ENCODE measurements around the gene PDS5B. TPM values are rescaled to one million over a fixed set of nuclear protein-coding genes. Genes with fewer than 3 reads are reported as not detected.

Gene PDS5B
- total RNA-seq, 1 experiment from 2014 or later, result 26.5 TPM

- Histone ChIP-seq H3K4me1 (ENCODE audit: control insufficient read depth in 1 of 2, insufficient read depth in 2 of 2, low read length in 2 of 2) (peaks cover 4 to 8% of the 10 kb centered on the region in 2 experiments), H3K36me3 (ENCODE audit: control insufficient read depth in 1 of 2, insufficient read depth in 2 of 2, low read length in 2 of 2) (no peaks in the 10 kb centered on the region; a peak in 1 of 4 replicates), H3K9me2 (ENCODE audit: insufficient read depth) (no peaks in the 10 kb centered on the region), H3K27ac (ENCODE audit: low read depth, low read length) (no peak overlapping the region), H2AFZ (ENCODE audit: low read depth, low read length, poor library complexity, severe bottlenecking) (no peak overlapping the region), H3K4me3 (replicated peaks in 1 of 2; ENCODE audit: low read depth in 1 of 2, low read length in 2 of 2) (no peak overlapping the region), H3K4me2 (ENCODE audit: low read length) (no peak overlapping the region), H3K27me3 (ENCODE audit: insufficient read depth, low read length) (no peaks in the 10 kb centered on the region), H4K20me1 (ENCODE audit: insufficient read depth) (no peaks in the 10 kb centered on the region), H3K79me2 (ENCODE audit: insufficient read depth, low read length) (peaks cover 2% of the 10 kb centered on the region), H3K9me3 (ENCODE audit: control insufficient read depth in 1 of 2, insufficient read depth in 1 of 2, low read depth in 1 of 2, low read length in 2 of 2) (peaks cover 0 to 6% of the 10 kb centered on the region in 2 experiments; a peak in 1 of 4 replicates), H3K9ac (ENCODE audit: low read length) (no peak overlapping the region)
- no TSS peak for BruUV-seq (replicated peaks)
- intact Hi-C loops (cut with micrococcal nuclease), result loop anchor here (5.0 kb wide), 3 partner anchors 115 to 755 kb away; no protein-coding TSS in a partner anchor
- no peak for TF ChIP-seq EZH2 (IDR thresholded peaks at IDR 0.05)
- no peak for TF ChIP-seq CEBPB (IDR thresholded peaks at IDR 0.05; ENCODE audit: low read depth)
- no peak for TF ChIP-seq ZFX (IDR thresholded peaks at IDR 0.05)
- no peak for TF ChIP-seq ELF1 (IDR thresholded peaks at IDR 0.05; ENCODE audit: borderline replicate concordance, low read depth)
- DNase-seq (ENCODE audit: low read depth, low spot score) (no peak), ATAC-seq (no peak)
- POLR2A ChIA-PET, result no interaction called here
- RAD21 ChIA-PET (ENCODE audit: low non-redundant PET in 1 of 2, low total read pairs in 2 of 2, uncharacterized antibody in 2 of 2, unreplicated experiment in 2 of 2), result interaction anchor here in 1 of 2 experiments (1.6 kb wide), 1 partner anchor 672 kb away, joined by 6 read pairs; no protein-coding TSS in a partner anchor
- CTCF ChIA-PET, result interaction anchor here (1.4 to 3.5 kb wide), 4 partner anchors 23 to 961 kb away, joined by 4 to 81 read pairs (median 7); no protein-coding TSS in a partner anchor
Observed at GRCh38 chr13:32582281-32582680, 4.0 kb upstream of the PDS5B start.

- Histone ChIP-seq H3K27me3 (ENCODE audit: insufficient read depth, low read length) (no peaks in the 10 kb centered on the region), H2AFZ (ENCODE audit: low read depth, low read length, poor library complexity, severe bottlenecking) (no peak overlapping the region), H3K9me3 (ENCODE audit: control insufficient read depth in 1 of 2, insufficient read depth in 1 of 2, low read depth in 1 of 2, low read length in 2 of 2) (peaks cover 0 to 6% of the 10 kb centered on the region in 2 experiments; a peak in 1 of 4 replicates), H3K36me3 (ENCODE audit: control insufficient read depth in 1 of 2, insufficient read depth in 2 of 2, low read length in 2 of 2) (no peaks in the 10 kb centered on the region; a peak in 1 of 4 replicates), H3K9ac (ENCODE audit: low read length) (no peak overlapping the region), H3K4me3 (replicated peaks in 1 of 2; ENCODE audit: low read depth in 1 of 2, low read length in 2 of 2) (no peak overlapping the region), H3K4me1 (ENCODE audit: control insufficient read depth in 1 of 2, insufficient read depth in 2 of 2, low read length in 2 of 2) (peaks cover 4 to 12% of the 10 kb centered on the region in 2 experiments), H3K4me2 (ENCODE audit: low read length) (no peak overlapping the region), H3K27ac (ENCODE audit: low read depth, low read length) (no peak overlapping the region), H3K79me2 (ENCODE audit: insufficient read depth, low read length) (peaks cover 9% of the 10 kb centered on the region), H3K9me2 (ENCODE audit: insufficient read depth) (no peaks in the 10 kb centered on the region), H4K20me1 (ENCODE audit: insufficient read depth) (no peaks in the 10 kb centered on the region)
- ChIA-PET POLR2A (no interaction called here), RAD21 (ENCODE audit: low non-redundant PET in 1 of 2, low total read pairs in 2 of 2, uncharacterized antibody in 2 of 2, unreplicated experiment in 2 of 2) (no interaction called here), CTCF (interaction anchor here (3.5 kb wide), 1 partner anchor 673 kb away, joined by 81 read pairs; no protein-coding TSS in a partner anchor)
- DNase-seq (ENCODE audit: low read depth, low spot score), result no peak
- no TSS peak for BruUV-seq (replicated peaks)
- intact Hi-C loops (cut with micrococcal nuclease), result loop anchor here (5.0 kb wide), 3 partner anchors 116 to 756 kb away; no protein-coding TSS in a partner anchor
- no peak for ATAC-seq
- TF ChIP-seq SIN3A (IDR thresholded peaks at IDR 0.05; ENCODE audit: low read depth), result no peak
- no peak for TF ChIP-seq EZH2 (IDR thresholded peaks at IDR 0.05)
- TF ChIP-seq SRF (IDR thresholded peaks at IDR 0.05; ENCODE audit: low read depth), result no peak
- TF ChIP-seq CTCF (IDR thresholded peaks at IDR 0.05 in 2 of 3, conservative IDR thresholded peaks at IDR 0.05 in 1 of 3; ENCODE audit: borderline replicate concordance in 1 of 3, insufficient read depth in 1 of 3, low read depth in 2 of 3, low read length in 2 of 3), result no peak
- no peak for TF ChIP-seq EZH2phosphoT487 (IDR thresholded peaks at IDR 0.05; ENCODE audit: borderline replicate concordance)
- no peak for TF ChIP-seq YY1 (IDR thresholded peaks at IDR 0.05; ENCODE audit: extremely low read depth, insufficient replicate concordance, low read depth, low read length)
- no peak for TF ChIP-seq EGR1 (IDR thresholded peaks at IDR 0.05; ENCODE audit: low read depth)
- TF ChIP-seq TCF7L2 (IDR thresholded peaks at IDR 0.05; ENCODE audit: borderline replicate concordance, extremely low read depth, insufficient read depth, insufficient read length), result no peak
- no peak for TF ChIP-seq FOSL1 (IDR thresholded peaks at IDR 0.05; ENCODE audit: low read depth)
- TF ChIP-seq POLR2A (IDR thresholded peaks at IDR 0.05; ENCODE audit: borderline replicate concordance, extremely low read depth, insufficient read depth, insufficient read length), result no peak
- TF ChIP-seq ZNF274 (IDR thresholded peaks at IDR 0.05; ENCODE audit: low read depth, low read length), result no peak
- TF ChIP-seq CBX3 (IDR thresholded peaks at IDR 0.05; ENCODE audit: low read depth), result no peak
- TF ChIP-seq CEBPB (IDR thresholded peaks at IDR 0.05; ENCODE audit: low read depth), result no peak
- no peak for TF ChIP-seq RAD21 (IDR thresholded peaks at IDR 0.05; ENCODE audit: low read depth)
- no peak for TF ChIP-seq POLR2AphosphoS5 (IDR thresholded peaks at IDR 0.05; ENCODE audit: low read depth, low read length)
- no peak for TF ChIP-seq SP1 (IDR thresholded peaks at IDR 0.05; ENCODE audit: low read depth)
Observed at GRCh38 chr13:32582991-32583390, 3.3 kb upstream of the PDS5B start.

Data from HCT116 (cell line).